Renal cortical epithelial cell (primary cell): ENCODE results near the gene EXOC6. TPM values are rescaled to one million over a fixed set of nuclear protein-coding genes. Genes with fewer than 3 reads are reported as not detected.
"Not testable (repeated sequence)": the region's sequence is repeated elsewhere in the genome, so short reads cannot be mapped to it uniquely, and the experiment has no call there.

Source experiments
- DNase-seq: peaks from one replicate; pipeline ENCODE4 v3.0.0-alpha.2; 2011; ENCODE audit warnings: low read depth
- total RNA-seq: library from RNA; depleted of rRNA; stranded (reverse); fragments of >200 nt; gene quantifications from 2 replicates; pipeline ENCODE4 v1.2.3, GENCODE V29; 2014

EXOC6 gene
- total RNA-seq, 1 donor from 2014 or later = 11.0 TPM

DNA sequence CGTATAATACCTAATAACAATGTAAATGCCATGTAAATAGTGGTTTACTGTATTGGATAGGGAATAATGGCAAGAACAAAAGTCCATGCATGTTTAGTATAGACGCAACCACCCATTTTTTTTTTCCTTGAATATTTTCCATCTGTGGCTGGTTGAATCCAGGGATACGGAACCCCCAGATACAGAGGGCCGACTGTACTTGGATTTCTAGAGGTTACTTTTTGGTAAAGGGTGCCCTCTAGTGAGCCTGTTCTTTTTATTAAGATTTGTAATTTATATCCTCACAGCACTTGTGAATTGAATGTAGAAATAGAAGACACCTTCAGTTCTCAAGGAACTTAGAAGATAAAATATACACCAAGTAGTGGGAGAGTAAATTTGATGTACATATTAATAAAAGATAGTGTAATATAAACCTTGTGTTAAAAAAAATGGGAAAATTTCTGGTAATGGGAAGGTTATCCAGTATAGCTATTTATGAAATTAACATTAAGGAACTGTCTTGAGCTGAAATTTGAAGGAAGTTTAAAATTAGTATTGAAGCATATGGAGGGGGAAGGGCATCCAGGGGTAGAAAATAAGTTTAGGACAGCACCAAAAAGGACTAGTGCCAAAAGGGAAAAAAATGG is 32.0 kb downstream of the EXOC6 start:
- peak; percentile 64 for DNase-seq

DNA sequence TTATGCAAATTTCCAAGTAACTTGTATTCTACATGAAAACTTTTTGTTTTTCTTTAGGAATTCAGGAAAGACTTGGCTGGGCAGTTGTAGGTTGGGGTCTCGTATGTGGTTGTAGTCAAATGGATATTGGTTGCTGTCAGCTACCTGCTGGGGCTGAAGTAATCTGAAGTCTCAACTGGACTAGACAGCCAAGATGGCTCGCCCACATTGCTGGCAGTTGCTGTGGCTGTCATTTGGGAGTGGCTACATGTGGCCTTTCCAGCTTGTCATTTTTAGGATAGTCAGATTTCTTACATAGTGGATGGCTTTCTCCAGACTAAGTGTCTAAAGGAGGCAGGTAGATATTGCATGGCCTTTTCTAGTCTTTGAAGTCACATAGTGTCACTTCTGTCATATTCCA is 32.6 kb downstream of the EXOC6 start:
- no peak for DNase-seq

DNA sequence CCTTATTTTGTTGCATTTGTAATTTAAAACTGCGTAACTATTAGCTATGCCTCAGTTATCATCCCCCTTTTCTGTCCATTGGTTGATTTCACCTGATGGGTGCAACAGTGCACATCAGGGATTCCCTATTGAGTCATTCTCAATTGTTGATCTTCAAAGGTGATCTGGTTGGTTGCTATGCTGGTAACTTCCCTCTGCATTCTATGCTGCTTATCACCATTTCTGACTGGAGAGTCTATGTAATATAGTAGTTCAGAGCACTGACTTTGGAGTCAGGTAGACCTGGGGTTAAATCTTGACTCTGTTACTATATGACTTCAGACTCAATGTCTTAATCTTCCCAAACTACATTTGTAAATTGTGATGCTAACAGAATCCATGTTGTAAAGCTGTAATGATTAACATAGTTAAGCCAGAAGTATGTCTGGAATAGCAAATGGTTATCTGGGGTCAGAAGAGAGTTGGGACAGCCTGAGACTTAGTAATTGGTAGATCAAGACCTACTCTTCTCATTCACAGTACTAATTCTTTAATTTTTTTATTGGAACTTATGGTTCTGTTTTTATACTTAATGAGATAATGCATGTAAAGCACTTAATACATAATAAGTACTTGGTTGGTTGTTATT is 38.1 kb downstream of the EXOC6 start:
- DNase-seq = peak; percentile 64

DNA sequence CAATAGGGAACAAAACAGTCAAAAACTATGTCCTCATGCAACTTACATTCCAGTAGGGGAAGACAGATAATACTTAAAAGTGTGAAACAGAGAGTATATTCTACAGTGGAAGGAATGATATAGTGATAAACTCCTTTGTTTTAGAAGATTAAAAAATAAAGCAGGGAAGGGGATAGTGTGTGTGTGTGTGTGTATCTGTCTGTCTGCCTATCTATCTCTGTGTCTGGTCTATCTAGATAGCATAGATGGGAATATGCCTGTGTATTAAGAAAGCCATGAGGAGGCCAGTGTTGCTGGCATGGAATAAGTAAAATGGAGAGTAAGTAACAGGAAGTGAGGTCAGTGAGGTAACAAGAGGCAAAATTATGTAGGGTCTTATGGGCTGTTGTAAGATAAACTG is 42.2 kb downstream of the EXOC6 start:
- no peak for DNase-seq

DNA sequence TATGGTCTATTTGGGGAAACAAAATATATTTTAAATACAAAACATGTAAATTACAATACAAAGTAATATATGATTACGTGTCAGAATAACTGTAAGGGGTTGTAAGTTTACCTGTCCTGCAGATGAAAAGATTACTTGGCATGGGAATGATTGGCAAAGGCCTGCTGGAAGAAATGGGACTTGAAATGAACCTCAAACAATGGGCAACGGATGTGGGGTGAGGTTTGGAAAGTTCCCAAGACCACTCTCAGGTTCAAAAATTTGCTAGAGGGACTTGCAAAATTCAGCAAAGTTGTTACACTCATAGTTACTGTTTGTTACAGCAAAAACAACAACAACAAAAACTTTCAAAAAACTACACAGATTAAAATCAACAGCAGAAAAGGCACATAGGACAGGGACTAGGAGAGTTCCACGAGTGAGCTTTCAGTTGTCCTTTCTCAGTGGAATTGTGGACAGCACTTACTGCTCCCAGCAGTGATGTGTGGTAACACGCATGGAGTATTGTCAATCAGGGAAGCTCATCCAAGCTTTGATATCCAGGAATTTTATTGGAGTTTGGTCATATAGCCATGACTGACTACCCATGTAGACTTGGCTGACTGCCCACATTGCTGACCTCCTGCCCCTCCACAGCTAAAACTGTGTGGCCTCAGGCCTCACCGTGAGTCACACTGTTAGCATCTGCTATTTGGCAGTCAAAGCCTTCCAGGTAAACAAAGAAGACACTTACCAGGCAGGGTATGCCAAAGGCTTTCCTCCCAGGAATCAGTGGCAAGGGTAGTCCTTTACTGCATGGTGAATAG is 43.8 kb downstream of the EXOC6 start:
- DNase-seq = peak; percentile 98

DNA sequence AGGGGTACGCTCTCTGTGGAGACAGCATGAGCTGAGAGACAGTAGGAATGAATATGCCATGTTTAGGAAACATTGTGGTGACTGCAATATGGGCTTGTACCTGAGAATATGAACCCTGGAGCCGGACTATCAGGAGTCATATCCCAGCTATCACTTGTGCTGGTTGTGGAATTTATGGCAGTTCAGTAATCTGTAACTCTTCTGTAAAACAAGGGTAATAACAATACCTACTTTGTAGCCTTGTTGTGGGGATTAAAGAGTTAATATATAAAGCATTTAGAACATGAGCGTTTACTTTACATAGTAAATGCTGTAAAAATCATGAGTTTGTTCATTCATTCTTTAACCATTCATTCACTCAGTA is 44.4 kb downstream of the EXOC6 start:
- DNase-seq = no peak

DNA sequence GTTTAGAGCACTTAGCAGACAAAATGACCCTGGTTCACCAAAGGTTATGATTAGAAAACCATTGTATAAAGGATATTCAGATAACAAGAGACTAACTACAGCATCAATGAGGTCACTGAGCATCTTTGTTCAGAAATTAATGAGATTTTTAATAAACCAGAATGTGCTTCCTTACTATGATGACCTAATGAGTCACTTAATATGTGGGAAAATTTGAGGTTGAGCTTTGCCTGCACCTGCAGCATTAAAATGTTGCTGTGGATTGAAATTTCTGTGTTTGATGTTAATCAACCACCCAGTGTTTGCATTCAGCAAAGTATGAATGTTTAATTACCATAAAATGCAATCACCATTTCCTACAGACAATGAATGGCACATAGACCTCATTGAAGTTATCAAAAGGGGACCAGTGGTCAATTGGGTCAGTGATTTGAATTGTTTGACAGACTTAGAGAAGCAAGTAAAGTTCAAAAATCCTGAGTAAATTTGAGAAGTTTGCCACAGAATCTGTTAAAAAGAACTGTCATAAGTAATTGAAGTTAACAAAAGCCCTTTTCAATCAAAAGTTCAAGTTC is 45.8 kb downstream of the EXOC6 start:
- peak; percentile 18 for DNase-seq

DNA sequence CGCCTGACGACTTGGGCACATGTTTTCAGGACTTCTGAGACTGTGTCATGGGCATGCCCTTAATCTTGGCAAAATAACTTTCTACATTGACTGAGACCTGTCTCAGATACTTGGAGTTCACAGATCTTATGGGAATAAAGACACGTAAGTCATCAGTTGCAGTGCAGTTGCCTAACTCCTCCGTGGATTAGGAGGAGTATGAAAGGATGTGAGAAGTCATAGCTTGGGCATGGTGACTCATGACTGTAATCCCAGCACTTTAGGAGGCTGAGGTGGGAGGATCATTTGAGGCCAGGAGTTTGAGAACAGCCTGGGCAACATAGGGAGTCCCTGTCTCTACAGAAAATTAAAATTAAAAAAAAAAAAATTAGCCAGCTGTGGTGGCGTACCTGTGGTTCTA is 49.6 kb downstream of the EXOC6 start:
- DNase-seq = no peak

DNA sequence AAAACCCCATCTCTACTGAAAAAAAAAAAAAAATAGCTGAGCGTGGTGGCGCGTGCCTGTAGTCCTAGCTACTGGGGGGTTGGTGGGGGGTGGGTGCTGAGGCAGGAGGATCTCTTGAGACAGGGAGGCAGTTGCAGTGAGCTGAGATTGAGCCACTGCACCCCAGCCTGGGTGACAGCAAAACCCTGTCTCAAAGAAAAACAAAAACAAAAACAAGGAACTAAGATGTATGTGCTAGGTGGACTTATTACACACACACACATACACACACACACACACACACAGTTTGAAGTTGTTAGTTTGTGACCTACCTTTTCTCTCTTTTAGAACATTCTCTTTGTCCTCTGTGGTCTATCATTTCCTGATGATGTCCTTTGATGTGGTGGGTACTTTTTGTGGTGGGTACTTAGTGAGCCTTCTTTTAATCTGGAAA is 53.5 kb downstream of the EXOC6 start:
- DNase-seq = no peak

DNA sequence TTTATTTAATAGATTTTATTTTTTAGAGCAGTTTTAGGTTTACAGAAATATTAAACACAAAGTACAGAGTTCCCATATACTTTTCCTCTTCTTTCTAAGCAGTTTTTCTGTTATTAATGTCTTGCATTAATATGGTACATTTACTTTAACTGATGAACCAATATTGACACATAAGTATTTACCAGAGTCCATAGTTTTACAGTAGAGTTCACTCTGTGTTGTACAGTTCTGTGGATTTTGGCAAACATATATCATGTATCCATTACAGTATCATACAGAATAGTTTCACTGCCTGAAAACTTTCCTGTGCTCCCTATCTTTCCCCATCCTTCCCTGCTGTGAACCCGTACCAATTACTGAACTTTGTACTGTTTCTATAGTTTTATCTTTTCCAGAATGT is 55.3 kb downstream of the EXOC6 start:
- DNase-seq = no peak

DNA sequence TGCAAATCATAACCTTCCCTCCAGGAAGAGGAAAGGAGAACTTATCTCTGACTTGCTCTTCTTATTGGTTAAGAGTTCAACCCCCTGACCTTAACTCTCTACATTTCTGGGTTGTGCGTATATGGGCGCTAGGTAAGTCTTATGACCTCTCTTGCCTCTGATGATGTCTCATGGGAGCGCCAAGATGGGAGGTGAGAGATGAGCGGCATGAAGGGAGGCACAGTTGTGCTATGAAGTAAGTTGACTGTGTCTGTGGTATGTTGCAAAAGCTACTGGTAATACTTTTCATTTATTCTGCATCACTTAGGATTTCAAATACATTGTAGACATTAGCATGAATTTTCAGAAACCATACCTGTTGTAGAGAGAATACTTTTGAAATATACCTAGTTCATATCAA is 59.0 kb downstream of the EXOC6 start:
- no peak for DNase-seq

DNA sequence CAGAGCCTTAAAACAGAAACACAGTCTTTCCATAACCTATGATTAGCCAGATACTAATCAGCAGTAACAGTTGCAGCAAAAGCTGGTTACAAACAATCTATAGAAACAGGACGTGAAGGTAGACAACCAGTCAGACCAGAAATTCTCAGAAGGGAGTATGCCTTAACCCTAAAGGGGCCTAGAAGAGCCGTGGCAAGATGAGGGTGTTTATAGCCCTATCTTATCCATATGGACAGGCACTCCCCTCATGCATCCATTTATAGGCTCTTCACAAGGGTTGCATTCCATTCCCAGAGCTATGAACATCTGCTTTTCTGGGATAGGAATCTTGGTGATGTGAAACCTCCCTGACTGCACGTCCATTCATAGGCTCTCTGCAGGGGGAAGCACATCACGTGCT is 64.3 kb downstream of the EXOC6 start:
- DNase-seq = not testable (repeated sequence)

DNA sequence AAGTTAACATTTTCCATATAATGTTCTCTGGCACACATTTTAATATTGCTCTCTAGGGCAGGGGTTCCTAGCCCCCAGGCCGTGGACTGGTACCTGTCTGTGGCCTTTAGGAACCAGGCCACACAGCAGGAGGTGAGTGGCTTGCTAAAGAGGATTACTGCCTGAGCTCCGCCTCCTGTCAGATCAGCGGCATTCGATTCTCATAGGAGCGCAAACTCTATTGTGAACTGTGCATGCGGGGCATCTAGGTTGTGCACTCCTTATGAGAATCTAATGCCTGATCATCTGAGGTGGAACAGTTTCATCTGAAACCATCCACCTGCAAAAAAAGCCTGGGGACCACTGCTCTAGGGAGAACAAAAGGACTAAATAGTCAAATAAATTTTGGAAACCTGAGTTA is 65.7 kb downstream of the EXOC6 start:
- no peak for DNase-seq

DNA sequence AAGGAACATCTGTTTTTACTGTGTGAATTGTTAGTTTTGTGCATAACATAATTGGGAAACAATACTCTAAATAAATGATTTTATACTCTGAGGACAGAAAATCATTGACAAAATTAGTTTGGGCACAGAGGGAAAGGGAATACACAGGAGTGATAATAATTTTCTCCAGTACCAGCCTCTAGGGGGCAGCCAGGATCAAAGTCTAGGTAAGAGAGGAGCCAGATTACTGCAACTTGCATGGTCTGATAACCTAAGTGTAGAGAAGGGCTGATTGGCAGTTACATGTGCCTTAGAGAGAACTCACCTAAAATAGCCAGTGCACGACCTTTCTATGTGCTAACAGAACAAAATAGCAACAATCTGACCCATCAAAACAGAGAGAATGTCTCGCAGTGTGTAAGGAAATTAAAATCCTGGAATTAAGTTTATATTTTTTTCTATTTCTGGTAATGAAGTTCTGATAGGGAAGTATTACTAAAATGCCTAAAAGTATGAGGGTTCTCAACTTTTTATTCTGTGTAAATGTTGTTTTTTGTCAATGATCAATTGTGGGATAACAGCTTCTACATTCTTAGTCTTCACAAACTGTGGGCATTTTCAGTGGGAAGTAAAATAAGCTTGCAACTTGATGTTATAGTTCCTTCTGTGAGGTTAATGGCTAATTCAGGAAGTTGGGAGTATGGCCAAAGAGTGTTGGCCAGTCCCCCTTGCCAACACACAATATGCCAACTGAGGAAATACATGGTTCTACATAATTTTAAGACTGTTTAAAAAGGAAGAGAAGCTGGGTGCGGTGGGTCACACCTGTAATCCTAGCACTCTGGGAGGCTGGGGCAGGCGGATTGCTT is 66.4 kb downstream of the EXOC6 start:
- peak; percentile 57 for DNase-seq

DNA sequence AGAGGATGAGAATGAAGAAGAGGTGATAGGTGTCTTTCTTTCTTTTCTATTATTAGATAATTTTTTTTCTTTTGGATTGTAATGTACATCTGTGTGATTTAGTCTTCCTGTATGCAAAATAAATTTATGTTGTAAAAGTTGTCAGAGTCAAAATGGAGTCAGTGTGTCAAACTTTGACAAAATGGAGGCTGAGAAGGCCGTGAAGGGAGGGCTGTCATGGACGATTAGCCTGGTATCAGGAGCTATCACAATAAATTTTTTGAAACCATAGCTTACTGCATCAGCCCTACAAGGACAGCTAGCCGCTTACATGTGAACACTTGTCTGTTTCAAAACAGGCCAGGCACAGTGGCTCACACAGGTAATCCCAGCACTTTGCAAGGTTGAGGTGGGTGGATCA is 67.6 kb downstream of the EXOC6 start:
- no peak for DNase-seq

DNA sequence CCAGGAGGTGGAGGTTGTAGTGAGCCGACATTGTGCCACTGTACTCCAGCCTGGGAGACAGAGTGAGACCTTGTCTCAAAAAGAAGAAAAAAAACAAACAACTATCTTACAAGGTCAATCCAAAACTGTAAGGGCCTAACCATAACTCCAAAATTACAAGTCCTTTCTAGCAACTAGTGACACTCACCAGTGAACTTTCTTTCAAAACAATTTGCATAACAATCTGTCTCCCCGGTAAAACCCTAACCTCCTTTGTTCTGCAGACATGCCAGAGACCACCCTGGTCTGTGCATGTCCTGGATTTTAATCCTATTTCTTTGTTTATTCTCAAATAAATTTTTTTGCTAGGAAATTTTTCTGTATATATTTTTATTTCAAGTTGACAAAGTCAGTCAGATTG is 68.1 kb downstream of the EXOC6 start:
- no peak for DNase-seq

DNA sequence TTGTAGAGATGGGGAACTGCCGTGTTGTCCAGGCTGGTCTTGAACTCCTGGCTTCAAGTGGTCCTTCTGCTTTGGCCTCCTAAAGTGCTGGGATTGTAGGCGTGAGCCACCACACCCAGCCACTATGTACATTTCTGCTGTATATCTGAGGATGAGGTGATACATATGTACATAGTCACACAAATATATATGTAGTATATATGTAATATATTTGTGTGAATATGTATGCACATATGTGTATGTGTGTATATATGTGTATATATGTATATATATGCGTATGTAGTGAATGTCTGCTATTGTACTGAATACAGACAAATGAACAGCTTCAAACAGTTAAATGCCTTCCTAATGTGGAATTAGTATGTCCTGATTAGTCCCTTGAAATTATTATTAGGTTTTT is 70.3 kb downstream of the EXOC6 start:
- no peak for DNase-seq

DNA sequence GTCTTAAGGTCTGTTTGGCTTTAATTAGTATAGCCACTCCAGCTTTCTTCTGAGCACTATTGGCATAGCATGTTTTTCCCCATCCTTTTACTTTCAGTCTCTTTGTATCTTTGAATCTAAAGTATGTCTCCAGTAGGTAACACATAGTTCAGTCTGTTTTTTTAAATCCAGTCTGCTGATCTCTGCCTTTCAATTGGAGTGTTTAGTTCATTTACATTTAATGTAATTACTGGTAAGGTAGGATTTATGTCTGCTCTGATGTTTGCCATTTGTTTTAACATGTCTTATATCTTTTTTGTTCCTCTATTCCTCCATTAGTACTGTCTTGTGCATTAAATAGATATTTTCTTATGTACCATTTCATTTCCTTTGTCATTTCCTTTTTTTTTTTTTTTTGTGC is 72.5 kb downstream of the EXOC6 start:
- no peak for DNase-seq

DNA sequence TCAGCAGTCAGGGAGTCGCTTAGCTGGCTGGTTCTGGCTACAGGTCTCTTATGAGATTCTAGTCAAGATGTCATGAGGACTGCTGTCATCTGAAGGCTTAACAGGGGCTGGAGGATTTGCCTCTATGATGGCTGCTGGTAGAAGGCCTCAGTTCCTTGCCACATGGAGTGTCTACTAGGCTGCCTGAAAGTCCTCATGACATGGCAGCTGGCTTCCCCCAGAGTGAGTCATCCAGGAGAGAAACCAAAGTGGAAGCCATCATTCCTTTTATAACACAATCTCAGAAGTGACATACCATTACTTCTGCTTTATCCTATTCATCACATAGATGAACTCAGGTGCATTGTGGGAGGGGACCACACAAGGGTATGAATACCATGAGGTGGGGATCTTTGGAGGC is 75.1 kb downstream of the EXOC6 start:
- DNase-seq = no peak

DNA sequence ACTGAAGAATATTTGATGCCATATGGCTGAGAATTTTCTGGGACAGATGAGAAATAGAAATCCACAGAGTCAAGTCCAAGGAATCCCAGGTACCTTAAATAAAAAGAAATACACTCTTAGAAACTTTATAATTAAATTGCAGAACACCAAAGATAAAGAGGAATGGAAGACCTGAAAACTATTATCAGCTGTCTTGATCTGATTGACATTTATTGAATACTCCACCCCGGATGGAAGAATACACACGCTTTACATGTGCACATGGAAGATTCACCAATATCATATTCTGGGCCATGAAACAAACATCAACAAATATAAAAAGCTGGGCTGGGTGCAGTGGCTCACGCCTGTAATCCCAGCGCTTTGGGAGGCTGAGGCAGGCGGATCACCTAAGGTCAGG is 81.6 kb downstream of the EXOC6 start:
- no peak for DNase-seq

DNA sequence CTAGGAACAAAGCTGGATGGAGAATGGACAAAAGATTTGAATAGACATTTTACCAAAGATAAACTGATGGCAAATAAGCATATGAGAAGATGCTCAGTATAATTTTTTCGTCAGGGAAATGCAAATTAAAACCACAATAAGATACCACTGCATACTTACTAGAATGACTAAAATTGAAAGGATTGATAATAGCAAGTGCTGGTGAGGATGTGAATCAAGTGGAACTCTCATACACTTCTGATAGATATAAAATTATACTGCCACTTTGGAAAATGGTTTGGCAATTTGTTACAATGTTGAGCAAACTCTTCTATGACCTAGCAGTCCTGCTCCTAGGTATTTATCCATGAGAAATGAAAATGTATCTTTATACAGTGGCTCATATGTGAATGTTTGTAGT is 83.3 kb downstream of the EXOC6 start:
- DNase-seq = no peak

DNA sequence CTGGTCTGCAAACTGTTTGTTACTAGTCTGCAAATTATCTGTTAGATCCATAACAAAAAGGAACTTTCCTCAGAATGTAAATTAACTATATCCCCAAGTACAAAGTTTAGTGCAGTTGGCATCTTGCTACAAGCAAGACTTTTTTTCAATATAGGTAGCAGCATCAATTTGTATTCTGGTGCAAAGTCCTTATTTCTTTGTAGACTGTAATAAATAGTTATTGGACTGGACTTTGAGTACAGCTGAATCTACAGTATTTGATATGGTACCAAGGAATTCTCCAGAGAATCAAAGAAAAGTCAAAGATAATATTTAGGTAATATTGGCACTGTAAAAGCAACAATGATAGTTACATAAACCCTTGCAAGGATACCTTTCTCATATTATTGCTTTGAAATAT is 89.6 kb downstream of the EXOC6 start:
- DNase-seq = no peak
